Activated B cell treated with CpG ODN at 0.5 μM for 24 hours (primary cell): ENCODE results near the gene STARD9. TPM values are rescaled to one million over a fixed set of nuclear protein-coding genes. Genes with fewer than 3 reads are reported as not detected.

Source experiments
- ATAC-seq: fragments of 200-7000 bp; cut with Tn5 transposase; one replicate; pipeline ENCODE4 v1.10.0; 2021; ENCODE audit warnings: low read depth, mild to moderate bottlenecking, moderate library complexity
- CTCF ChIA-PET: fragments of 350-600 bp; sonication (Branson Sonifier 250); formaldehyde crosslinking; loops from one replicate; lab custom pipeline; 2021; ENCODE audit warnings: antibody characterized with exemption; lab: Charles Lee
- POLR2A ChIA-PET: fragments of 350-600 bp; sonication (Branson Sonifier 250); formaldehyde crosslinking; loops from one replicate; lab custom pipeline; 2021; ENCODE audit warnings: antibody characterized with exemption; lab: Charles Lee
- DNase-seq: peaks from one replicate; pipeline ENCODE4 v3.0.0; 2022
- H3K27ac Mint-ChIP-seq: one replicate; pipeline ENCODE4 v1.8.0; 2020; ENCODE audit warnings: mixed read lengths
- H3K27me3 Mint-ChIP-seq: one replicate; pipeline ENCODE4 v1.8.0; 2021; ENCODE audit warnings: mixed read lengths
- H3K36me3 Mint-ChIP-seq: one replicate; pipeline ENCODE4 v1.8.0; 2021; ENCODE audit warnings: low read depth, mixed read lengths
- H3K4me1 Mint-ChIP-seq: one replicate; pipeline ENCODE4 v1.8.0; 2021; ENCODE audit warnings: mixed read lengths
- H3K4me3 Mint-ChIP-seq: one replicate; pipeline ENCODE4 v1.8.0; 2020; ENCODE audit warnings: mild to moderate bottlenecking, mixed read lengths
- H3K9me3 Mint-ChIP-seq: one replicate; pipeline ENCODE4 v1.8.0; 2020; ENCODE audit warnings: mixed read lengths
- intact Hi-C: fragments of 100-400 bp; cut with micrococcal nuclease; formaldehyde crosslinking; loops from one replicate; pipeline ENCODE4 v1.15.1; 2024
- total RNA-seq: library from RNA; stranded (reverse); gene quantifications from 2 replicates; pipeline ENCODE4 v1.2.3, GENCODE V29; 2022
- TF ChIP-seq, protein P1 (sequence below): fragments of 200-600 bp; IDR thresholded peaks from one replicate; pipeline ENCODE4 v1.8.0; 2022; ENCODE audit warnings: antibody characterized with exemption, mild to moderate bottlenecking

The STARD9 gene
- total RNA-seq, 1 donor from 2014 or later, result 7.1 TPM

DNA sequence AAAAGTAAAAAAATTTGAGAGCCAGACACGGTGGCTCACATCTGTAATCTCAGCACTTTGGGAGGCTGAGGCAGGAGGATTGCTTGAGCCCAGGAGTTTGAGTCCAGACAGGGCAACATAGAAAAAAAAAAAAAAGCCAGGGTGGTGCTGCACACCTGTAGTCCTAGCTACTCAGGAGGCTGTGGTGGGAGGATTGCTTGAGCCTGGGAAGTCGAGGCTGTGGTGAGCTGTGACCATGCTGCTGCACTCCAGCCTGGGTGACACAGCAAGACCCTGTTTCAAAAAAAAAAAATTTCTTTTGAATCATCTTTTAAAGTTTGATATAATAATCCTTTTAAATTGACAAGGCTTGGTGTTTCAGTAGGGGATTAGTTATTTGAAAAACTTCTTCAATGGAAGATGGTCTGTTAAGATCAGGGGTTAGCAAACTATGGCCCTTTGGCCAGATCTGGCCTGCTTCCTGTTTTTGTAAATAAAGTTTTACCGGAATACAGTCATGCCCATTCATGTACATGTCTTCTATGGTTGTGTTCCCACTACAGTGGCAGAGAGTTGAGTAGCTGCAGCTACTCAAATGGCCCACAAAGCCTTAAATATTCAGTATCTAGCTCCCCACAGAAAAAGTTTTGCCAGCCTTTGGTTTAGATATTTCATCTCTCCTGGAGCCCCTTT, 132.6 kb downstream of the STARD9 start:
- ChIA-PET POLR2A (no interaction called here), CTCF (interaction anchor here (0.6 to 1.7 kb wide), 2 partner anchors 215 to 219 kb away, joined by 4 read pairs; no protein-coding TSS in a partner anchor)
- H3K4me1 Mint-ChIP-seq, result no peaks in the 10 kb centered on the region
- H3K9me3 Mint-ChIP-seq, result no peaks in the 10 kb centered on the region
- intact Hi-C loops, result no loop called here
- no peaks in the 10 kb centered on the region for H3K27me3 Mint-ChIP-seq
- no peak overlapping the region for H3K27ac Mint-ChIP-seq
- peaks cover 2% of the 10 kb centered on the region for H3K36me3 Mint-ChIP-seq
- ATAC-seq, result no peak
- no peak for DNase-seq
- TF ChIP-seq, protein P1, sequence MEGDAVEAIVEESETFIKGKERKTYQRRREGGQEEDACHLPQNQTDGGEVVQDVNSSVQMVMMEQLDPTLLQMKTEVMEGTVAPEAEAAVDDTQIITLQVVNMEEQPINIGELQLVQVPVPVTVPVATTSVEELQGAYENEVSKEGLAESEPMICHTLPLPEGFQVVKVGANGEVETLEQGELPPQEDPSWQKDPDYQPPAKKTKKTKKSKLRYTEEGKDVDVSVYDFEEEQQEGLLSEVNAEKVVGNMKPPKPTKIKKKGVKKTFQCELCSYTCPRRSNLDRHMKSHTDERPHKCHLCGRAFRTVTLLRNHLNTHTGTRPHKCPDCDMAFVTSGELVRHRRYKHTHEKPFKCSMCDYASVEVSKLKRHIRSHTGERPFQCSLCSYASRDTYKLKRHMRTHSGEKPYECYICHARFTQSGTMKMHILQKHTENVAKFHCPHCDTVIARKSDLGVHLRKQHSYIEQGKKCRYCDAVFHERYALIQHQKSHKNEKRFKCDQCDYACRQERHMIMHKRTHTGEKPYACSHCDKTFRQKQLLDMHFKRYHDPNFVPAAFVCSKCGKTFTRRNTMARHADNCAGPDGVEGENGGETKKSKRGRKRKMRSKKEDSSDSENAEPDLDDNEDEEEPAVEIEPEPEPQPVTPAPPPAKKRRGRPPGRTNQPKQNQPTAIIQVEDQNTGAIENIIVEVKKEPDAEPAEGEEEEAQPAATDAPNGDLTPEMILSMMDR, result no peak
- H3K4me3 Mint-ChIP-seq, result no peak overlapping the region

DNA sequence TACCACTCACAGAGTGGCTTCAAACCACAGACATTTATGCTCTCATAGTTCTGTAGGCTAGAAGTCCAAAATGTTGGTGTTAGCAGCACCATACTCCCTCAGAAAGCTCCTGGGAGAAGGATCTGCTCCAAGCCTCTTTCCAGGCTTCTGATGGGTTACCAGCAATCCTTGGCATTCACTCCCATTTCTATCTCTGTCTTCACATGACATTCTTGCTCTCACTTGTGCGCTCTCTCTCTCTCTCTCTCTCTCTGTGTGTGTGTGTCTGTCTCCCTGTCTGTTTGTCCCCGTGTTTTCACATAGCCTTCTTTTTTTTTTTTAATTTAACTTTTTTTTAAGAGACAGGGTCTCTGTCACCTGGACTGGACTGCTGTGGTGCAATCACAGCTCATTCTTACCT, 135.3 kb downstream of the STARD9 start:
- no peak overlapping the region for H3K4me3 Mint-ChIP-seq
- H3K27ac Mint-ChIP-seq, result no peak overlapping the region
- ChIA-PET CTCF (interaction anchor here (1.5 kb wide), 1 partner anchor 10 kb away, joined by 3 read pairs; no protein-coding TSS in a partner anchor), POLR2A (interaction anchor here (0.6 to 0.7 kb wide), 2 partner anchors 198 to 642 kb away, joined by 3 read pairs; no protein-coding TSS in a partner anchor)
- TF ChIP-seq, protein P1, result no peak
- H3K36me3 Mint-ChIP-seq, result peaks cover 2% of the 10 kb centered on the region
- intact Hi-C loops, result no loop called here
- no peaks in the 10 kb centered on the region for H3K4me1 Mint-ChIP-seq
- no peak for ATAC-seq
- H3K27me3 Mint-ChIP-seq, result no peaks in the 10 kb centered on the region
- H3K9me3 Mint-ChIP-seq, result no peaks in the 10 kb centered on the region
- no peak for DNase-seq

DNA sequence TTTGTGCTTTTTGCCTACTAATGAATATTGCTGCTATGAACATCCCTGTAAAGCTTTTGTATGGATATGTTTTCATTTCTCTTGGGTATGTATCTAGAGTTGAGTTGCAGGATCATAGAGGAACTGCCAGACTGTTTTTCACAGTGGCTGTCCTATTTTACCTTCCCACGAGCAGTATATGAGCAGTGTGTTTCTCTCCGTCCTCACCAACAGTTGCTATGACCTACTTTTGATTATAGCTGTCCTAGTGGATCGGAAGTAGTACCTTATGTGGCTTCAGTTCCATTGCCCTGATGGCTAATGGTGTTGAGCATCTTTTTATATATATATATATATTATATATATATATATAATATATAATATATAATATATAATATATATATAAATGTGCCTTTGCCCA, 136.3 kb downstream of the STARD9 start:
- no peak overlapping the region for H3K4me3 Mint-ChIP-seq
- TF ChIP-seq, protein P1, result no peak
- no peaks in the 10 kb centered on the region for H3K4me1 Mint-ChIP-seq
- H3K27ac Mint-ChIP-seq, result no peak overlapping the region
- no peaks in the 10 kb centered on the region for H3K9me3 Mint-ChIP-seq
- ChIA-PET POLR2A (no interaction called here), CTCF (interaction anchor here (1.5 to 1.6 kb wide), 2 partner anchors 8 to 11 kb away, joined by 3 to 5 read pairs; no protein-coding TSS in a partner anchor)
- H3K36me3 Mint-ChIP-seq, result peaks cover 2% of the 10 kb centered on the region
- no peaks in the 10 kb centered on the region for H3K27me3 Mint-ChIP-seq
- intact Hi-C loops, result no loop called here
- ATAC-seq, result no peak
- DNase-seq, result no peak

DNA sequence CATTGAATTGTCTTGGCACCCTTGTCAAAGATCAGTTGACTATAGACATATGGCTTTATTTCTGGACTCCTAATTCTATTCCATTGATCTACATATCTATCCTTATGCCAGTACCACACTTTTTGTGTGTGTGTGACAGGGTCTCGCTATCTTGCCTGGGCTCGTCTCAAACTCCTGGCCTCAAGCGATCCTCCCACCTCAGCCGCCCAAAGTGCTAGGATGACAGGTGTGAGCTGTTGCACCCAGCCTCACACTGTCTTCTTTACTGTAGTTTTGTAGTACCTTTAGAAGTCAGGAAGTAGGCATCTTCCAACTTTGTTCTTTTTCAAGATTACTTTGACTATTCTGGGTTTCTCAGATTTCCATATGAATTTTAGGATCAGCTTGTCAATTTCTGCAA, 137.2 kb downstream of the STARD9 start:
- DNase-seq (no peak), ATAC-seq (no peak)
- H3K36me3 Mint-ChIP-seq, result peaks cover 2% of the 10 kb centered on the region
- H3K4me1 Mint-ChIP-seq, result no peaks in the 10 kb centered on the region
- ChIA-PET CTCF (interaction anchor here (1.6 kb wide), 1 partner anchor 10 kb away, joined by 5 read pairs; no protein-coding TSS in a partner anchor), POLR2A (no interaction called here)
- H3K27me3 Mint-ChIP-seq, result no peaks in the 10 kb centered on the region
- no peak overlapping the region for H3K4me3 Mint-ChIP-seq
- intact Hi-C loops, result no loop called here
- TF ChIP-seq, protein P1, result no peak
- no peak overlapping the region for H3K27ac Mint-ChIP-seq
- no peaks in the 10 kb centered on the region for H3K9me3 Mint-ChIP-seq

- CTCF ChIA-PET, result interaction anchor here (1.9 kb wide), 1 partner anchor 210 kb away, joined by 6 read pairs; no protein-coding TSS in a partner anchor
- POLR2A ChIA-PET, result no interaction called here
- intact Hi-C loops, result no loop called here
- ATAC-seq (no peak), DNase-seq (no peak)
- Mint-ChIP-seq H3K4me3 (no peak overlapping the region), H3K9me3 (no peaks in the 10 kb centered on the region), H3K27me3 (no peaks in the 10 kb centered on the region), H3K27ac (no peak overlapping the region), H3K4me1 (no peaks in the 10 kb centered on the region), H3K36me3 (peaks cover 17% of the 10 kb centered on the region)
- TF ChIP-seq, protein P1, result no peak
Observed at GRCh38 chr15:42716125-42716524, 140.7 kb downstream of the STARD9 start.
